GM12878 (cell line): Measurements from ENCODE around the gene DBNDD2. TPM values are rescaled to one million over a fixed set of nuclear protein-coding genes. Genes with fewer than 3 reads are reported as not detected.

ENCODE experiments used
- ASH2L ChIP-seq: fragments of 300-600, 200-600 bp; sonication (generic); IDR thresholded peaks from 2 replicates; pipeline ENCODE4 v1.6.1; 2017; ENCODE audit warnings: low read depth, mild to moderate bottlenecking, borderline replicate concordance
- CBX5 ChIP-seq: sonication (generic); IDR thresholded peaks from 2 replicates; pipeline ENCODE4 v1.6.1; 2016; ENCODE audit warnings: low read depth, moderate library complexity, mild to moderate bottlenecking, inconsistent platforms
- CHD2 ChIP-seq: IDR thresholded peaks from 2 replicates; pipeline ENCODE4 v1.6.1; 2011; ENCODE audit warnings: low read depth, low read length, improper control_type of control experiment, borderline replicate concordance
- DPF2 ChIP-seq: fragments of 450-650 bp; IDR thresholded peaks from 2 replicates; pipeline ENCODE4 v1.6.1; 2017; ENCODE audit warnings: mild to moderate bottlenecking
- E2F8 ChIP-seq: fragments of 450-650 bp; IDR thresholded peaks from 2 replicates; pipeline ENCODE4 v1.6.1; 2018; ENCODE audit warnings: mild to moderate bottlenecking, low read depth, moderate library complexity; ENCODE audit not compliant: partially characterized antibody
- IKZF2 ChIP-seq, 2 experiments: fragments of 450-650 bp; IDR thresholded peaks; 2 replicates each; pipeline ENCODE4 v1.6.1; 2017; ENCODE audit warnings: mild to moderate bottlenecking in 2 of 2, moderate library complexity in 2 of 2
- MEF2A ChIP-seq: IDR thresholded peaks from 2 replicates; pipeline ENCODE4 v1.6.1; 2011; ENCODE audit warnings: low read depth, mild to moderate bottlenecking, low read length, moderate library complexity; ENCODE audit not compliant: insufficient read depth
- MTA3 ChIP-seq: IDR thresholded peaks from 2 replicates; pipeline ENCODE4 v1.6.1; 2012; ENCODE audit warnings: low read length, inconsistent platforms, borderline replicate concordance
- NBN ChIP-seq: fragments of 450-650 bp; IDR thresholded peaks from 2 replicates; pipeline ENCODE4 v1.6.1; 2016
- PML ChIP-seq: IDR thresholded peaks from 2 replicates; pipeline ENCODE4 v1.6.1; 2012; ENCODE audit warnings: low read length, inconsistent platforms
- RFX5 ChIP-seq: IDR thresholded peaks from 2 replicates; pipeline ENCODE4 v1.6.1; 2011; ENCODE audit warnings: low read depth, low read length, improper control_type of control experiment
- RUNX3 ChIP-seq: IDR thresholded peaks from 2 replicates; pipeline ENCODE4 v1.6.1; 2012; ENCODE audit warnings: low read length, inconsistent platforms
- ZSCAN29 ChIP-seq: fragments of 450-650 bp; IDR thresholded peaks from 2 replicates; pipeline ENCODE4 v1.6.1; 2017; ENCODE audit warnings: mild to moderate bottlenecking, moderate library complexity
- polyA plus RNA-seq, 11 experiments: library from polyadenylated mRNA; depleted of rRNA in 4 of 11; unstranded in 6 of 11; stranded (reverse) in 5 of 11; fragments of >200 nt; fragmentation: Nextera tagmentation in 4 of 11; fragmentation: Illumina TruSeq in 1 of 11; extraction: Ambion mirVana in 4 of 11; extraction: Trizol in 1 of 11; gene quantifications; 1 replicate in 1 of 11; 2 replicates in 10 of 11; pipeline versions ENCODE4 v1.2.1 to v1.2.3, GENCODE V29; 2011 to 2016; ENCODE audit warnings: inconsistent platforms in 2 of 11, missing spikeins in 2 of 11, low read depth in 1 of 11
- total RNA-seq, 4 experiments: library from RNA; depleted of rRNA in 3 of 4; stranded (reverse); fragments of >200 nt in 3 of 4; fragmentation: Illumina TruSeq in 1 of 4; extraction: Trizol in 1 of 4; gene quantifications; 2 replicates each; pipeline versions ENCODE4 v1.2.1 to v1.2.3, GENCODE V29; 2013 to 2021

DBNDD2 gene
- total and polyA plus RNA-seq, 10 of the 15 experiments (the other 5 are each of a cell fraction or from before 2014, with no cell fraction given): 0.17 to 5.7 (median 0.49) TPM; not detected in 1

- TF ChIP-seq RUNX3 (no peak), E2F8 (no peak), PML (no peak), CBX5 (no peak), DPF2 (no peak), CHD2 (no peak), MEF2A (no peak), MTA3 (no peak), ZSCAN29 (no peak), RFX5 (no peak), IKZF2 (IDR thresholded peaks at IDR 0.05) (no peak), ASH2L (no peak), NBN (no peak)
- TF ChIP-seq, all 136 proteins: peak for 0
Observed at GRCh38 chr20:45427236-45428149, 19.4 kb downstream of the DBNDD2 start (continued).
